ENCODE data around the gene ARHGAP20. TPM values are rescaled to one million over a fixed set of nuclear protein-coding genes. Genes with fewer than 3 reads are reported as not detected.

The ARHGAP20 gene
- 0.05 TPM in 1 of 2 replicates, not detected in the other for total RNA-seq (2022)
- percentile 14 among the genes with signal in this experiment for Bru-seq, nascent RNA
- BruChase-seq, experiment 1, labeled RNA remaining after a 2-hour chase: percentile 12 among the genes with signal in this experiment
- BruChase-seq, experiment 2, labeled RNA remaining after a 6-hour chase: percentile 5 among the genes with signal in this experiment
- long read RNA-seq: 0 reads

- Mint-ChIP-seq H3K27me3 (ENCODE audit: insufficient read depth, unreplicated experiment) (peaks cover 46% of the 10 kb centered on the region), H3K27ac (ENCODE audit: unreplicated experiment) (no peak within 1 kb of the TSS), H3K9me3 (ENCODE audit: unreplicated experiment) (no peaks in the 10 kb centered on the region), H3K36me3 (ENCODE audit: insufficient read depth, unreplicated experiment) (no peaks in the 10 kb centered on the region), H3K4me1 (ENCODE audit: low read depth, unreplicated experiment) (peaks cover 14% of the 10 kb centered on the region), H3K4me3 (ENCODE audit: unreplicated experiment) (peak within 1 kb of the TSS; percentile 70)
- H3K4me3 ChIP-seq (ENCODE audit: low read depth, low read length): peak within 1 kb of the TSS; percentile 40
- intact Hi-C loops (cut with micrococcal nuclease; ENCODE audit: unreplicated experiment): loop anchor here (5.0 to 10.0 kb wide), 3 partner anchors 145 to 713 kb away; no protein-coding TSS in a partner anchor
- no TSS peak for BruUV-seq (replicated peaks)
- CTCF ChIA-PET: no interaction called here
- no peak for TF ChIP-seq CTCF (IDR thresholded peaks at IDR 0.05; ENCODE audit: insufficient read depth in 1 of 2, low read depth in 1 of 2, low read length in 1 of 2, severe bottlenecking in 1 of 2, unreplicated experiment in 1 of 2)
- peaks cover 19% of the 10 kb centered on the region for H3K4me1 ChIP-seq
- H3K9me3 ChIP-seq: no peaks in the 10 kb centered on the region
- H3K27me3 ChIP-seq (replicated peaks; ENCODE audit: control insufficient read depth, insufficient read depth, low read length): peaks cover 12% of the 10 kb centered on the region
- POLR2A ChIA-PET: no interaction called here
- H3K36me3 ChIP-seq (ENCODE audit: control insufficient read depth, insufficient read depth, low read length): no peaks in the 10 kb centered on the region
- peak; percentile 56 to 78 for DNase-seq
Measured at GRCh38 chr11:110711776-110712658, at the start of gene ARHGAP20. Gene ARHGAP20 (minus strand): TSS chr11:110712437. CDS start chr11:110712231, 206 bp downstream.

- Mint-ChIP-seq H3K4me3 (ENCODE audit: unreplicated experiment) (no peak overlapping the region), H3K36me3 (ENCODE audit: insufficient read depth, unreplicated experiment) (no peaks in the 10 kb centered on the region), H3K27me3 (ENCODE audit: insufficient read depth, unreplicated experiment) (peaks cover 2% of the 10 kb centered on the region), H3K27ac (ENCODE audit: unreplicated experiment) (no peak overlapping the region), H3K9me3 (ENCODE audit: unreplicated experiment) (no peaks in the 10 kb centered on the region), H3K4me1 (ENCODE audit: low read depth, unreplicated experiment) (no peaks in the 10 kb centered on the region)
- no peaks in the 10 kb centered on the region; the same call in 1 of the 2 replicates for H3K4me1 ChIP-seq
- POLR2A ChIA-PET: no interaction called here
- intact Hi-C loops (cut with micrococcal nuclease; ENCODE audit: unreplicated experiment): no loop called here
- CTCF ChIA-PET: no interaction called here
- no TSS peak for BruUV-seq (replicated peaks)
- H3K9me3 ChIP-seq: no peaks in the 10 kb centered on the region
- H3K36me3 ChIP-seq (ENCODE audit: control insufficient read depth, insufficient read depth, low read length): no peaks in the 10 kb centered on the region
- no peak overlapping the region for H3K4me3 ChIP-seq (ENCODE audit: low read depth, low read length)
- no peak for TF ChIP-seq CTCF (IDR thresholded peaks at IDR 0.05; ENCODE audit: insufficient read depth in 1 of 2, low read depth in 1 of 2, low read length in 1 of 2, severe bottlenecking in 1 of 2, unreplicated experiment in 1 of 2)
- no peaks in the 10 kb centered on the region for H3K27me3 ChIP-seq (replicated peaks; ENCODE audit: control insufficient read depth, insufficient read depth, low read length)
- DNase-seq: no peak
Measured at GRCh38 chr11:110761991-110762390, 49.8 kb upstream of the ARHGAP20 start.

GRCh38 chr11:110761131-110761530, 48.9 kb upstream of the ARHGAP20 start:
- Histone ChIP-seq H3K4me1 (no peaks in the 10 kb centered on the region; the same call in 1 of the 2 replicates), H3K27me3 (replicated peaks; ENCODE audit: control insufficient read depth, insufficient read depth, low read length) (no peaks in the 10 kb centered on the region), H3K9me3 (no peaks in the 10 kb centered on the region), H3K4me3 (ENCODE audit: low read depth, low read length) (no peak overlapping the region), H3K36me3 (ENCODE audit: control insufficient read depth, insufficient read depth, low read length) (no peaks in the 10 kb centered on the region)
- intact Hi-C loops (cut with micrococcal nuclease; ENCODE audit: unreplicated experiment): no loop called here
- Mint-ChIP-seq H3K9me3 (ENCODE audit: unreplicated experiment) (no peaks in the 10 kb centered on the region), H3K27ac (ENCODE audit: unreplicated experiment) (no peak overlapping the region), H3K4me1 (ENCODE audit: low read depth, unreplicated experiment) (no peaks in the 10 kb centered on the region), H3K36me3 (ENCODE audit: insufficient read depth, unreplicated experiment) (no peaks in the 10 kb centered on the region), H3K27me3 (ENCODE audit: insufficient read depth, unreplicated experiment) (peaks cover 2% of the 10 kb centered on the region), H3K4me3 (ENCODE audit: unreplicated experiment) (no peak overlapping the region)
- ChIA-PET POLR2A (no interaction called here), CTCF (no interaction called here)
- no peak for TF ChIP-seq CTCF (IDR thresholded peaks at IDR 0.05; ENCODE audit: insufficient read depth in 1 of 2, low read depth in 1 of 2, low read length in 1 of 2, severe bottlenecking in 1 of 2, unreplicated experiment in 1 of 2)
- no TSS peak for BruUV-seq (replicated peaks)
- no peak for DNase-seq
